HG02970 (cell line): ENCODE data around the gene RPRD1A.
"Not testable (repeated sequence)": the region's sequence is repeated elsewhere in the genome, so short reads cannot be mapped to it uniquely, and the experiment has no call there.

Source experiments
- ATAC-seq: cut with Tn5 transposase; IDR thresholded peaks from one replicate; pipeline ENCODE4 v1.9.1; 2021; ENCODE audit warnings: mild to moderate bottlenecking, moderate library complexity, moderate number of reproducible peaks; ENCODE audit not compliant: unreplicated experiment, low FRiP score

The RPRD1A gene

GRCh38 chr18:36034299-36034895 is 33.0 kb downstream of the RPRD1A start:
- ATAC-seq, result no peak

- ATAC-seq, result no peak
Measured at GRCh38 chr18:36031903-36032302, 35.5 kb downstream of the RPRD1A start.

GRCh38 chr18:36031407-36031806 is 36.0 kb downstream of the RPRD1A start:
- ATAC-seq, result no peak

- ATAC-seq, result no peak
Measured at GRCh38 chr18:36028859-36029258, 38.5 kb downstream of the RPRD1A start.

GRCh38 chr18:36025025-36025424 is 42.3 kb downstream of the RPRD1A start:
- no peak for ATAC-seq

DNA sequence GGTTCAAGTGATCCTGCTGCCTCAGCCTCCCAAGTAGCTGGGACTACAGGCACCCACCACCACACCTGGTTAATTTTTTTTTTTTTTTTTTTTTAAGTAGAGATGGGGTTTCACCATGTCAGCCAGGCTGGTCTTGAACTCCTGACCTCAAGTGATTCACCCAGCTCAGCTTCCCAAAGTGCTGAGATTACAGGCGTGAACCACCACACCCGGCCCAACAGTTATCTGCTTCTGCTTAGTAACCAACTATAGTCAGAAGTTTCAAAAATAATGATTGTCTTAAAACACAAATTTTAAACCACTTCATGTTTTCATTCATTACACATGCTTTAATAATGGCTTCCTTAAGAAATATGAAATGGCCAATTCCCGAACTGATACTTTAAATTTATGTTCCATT is 43.1 kb downstream of the RPRD1A start:
- not testable (repeated sequence) for ATAC-seq

GRCh38 chr18:36023336-36023735 is 44.0 kb downstream of the RPRD1A start:
- ATAC-seq, result no peak

DNA sequence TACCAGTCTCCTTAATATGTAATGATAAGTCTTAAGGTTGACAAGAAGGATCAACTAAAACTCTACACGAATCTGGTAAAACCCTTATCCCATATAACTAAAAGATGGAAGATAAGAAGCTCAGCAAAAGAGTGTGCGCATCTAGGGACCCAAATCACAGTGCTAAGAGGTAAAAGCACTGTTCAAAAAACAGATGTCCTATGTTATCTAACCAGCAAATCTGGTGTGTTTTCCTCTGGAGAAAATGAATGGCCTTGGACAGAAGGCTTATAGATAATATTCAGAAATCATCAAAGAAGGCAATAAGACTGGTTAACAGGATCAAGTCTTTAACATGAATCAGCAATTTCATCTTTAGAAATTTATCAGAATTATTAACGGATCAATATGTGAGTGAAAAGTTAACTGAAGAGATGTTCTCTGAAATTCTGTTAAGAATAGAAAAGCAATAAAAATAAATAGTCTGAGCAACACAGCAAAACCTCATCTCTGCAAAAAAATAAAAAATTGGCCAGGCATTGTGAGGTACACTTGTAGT is 47.1 kb downstream of the RPRD1A start:
- no peak for ATAC-seq

GRCh38 chr18:36017232-36017631 is 50.1 kb downstream of the RPRD1A start:
- ATAC-seq, result no peak

GRCh38 chr18:36015629-36016028 is 51.7 kb downstream of the RPRD1A start:
- peak; percentile 90 for ATAC-seq

GRCh38 chr18:36012891-36013290 is 54.5 kb downstream of the RPRD1A start:
- no peak for ATAC-seq

GRCh38 chr18:36009214-36009613 is 58.1 kb downstream of the RPRD1A start:
- no peak for ATAC-seq

GRCh38 chr18:36006997-36007396 is 60.4 kb downstream of the RPRD1A start:
- no peak for ATAC-seq

- no peak for ATAC-seq
Measured at GRCh38 chr18:35999925-36000324, 67.4 kb downstream of the RPRD1A start.

DNA sequence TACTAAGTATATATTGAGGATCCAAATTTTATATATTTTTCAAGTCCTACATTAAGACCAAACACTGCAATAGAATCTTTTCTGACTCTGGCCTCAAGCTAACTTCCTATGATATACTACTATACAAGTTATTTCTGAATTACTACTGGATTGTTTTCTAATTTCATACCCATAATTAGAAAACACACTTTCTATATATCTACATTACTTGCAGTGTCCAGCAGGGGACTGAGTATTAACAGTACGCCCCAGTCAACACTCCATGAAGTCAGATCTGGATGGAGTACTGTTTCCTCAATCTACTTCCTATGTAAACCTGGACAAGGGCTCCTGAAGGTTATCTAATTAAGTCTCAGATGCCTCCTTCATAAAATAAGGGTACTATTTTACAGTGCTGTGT is 68.4 kb downstream of the RPRD1A start:
- ATAC-seq, result no peak

- no peak for ATAC-seq
Measured at GRCh38 chr18:35993013-35993412, 74.3 kb downstream of the RPRD1A start.

GRCh38 chr18:35991696-35992095 is 75.7 kb downstream of the RPRD1A start:
- ATAC-seq, result no peak

GRCh38 chr18:35983818-35984217 is 83.5 kb downstream of the RPRD1A start:
- no peak for ATAC-seq

- ATAC-seq, result no peak
Measured at GRCh38 chr18:35983147-35983546, 84.2 kb downstream of the RPRD1A start.

- ATAC-seq, result no peak
Measured at GRCh38 chr18:35982409-35983114, 84.8 kb downstream of the RPRD1A start.

- ATAC-seq, result no peak
Measured at GRCh38 chr18:35979112-35979511, 88.2 kb downstream of the RPRD1A start.

GRCh38 chr18:35974181-35974580 is 93.2 kb downstream of the RPRD1A start:
- no peak for ATAC-seq
